Caco-2 (cell line): ENCODE results near the gene NECAB2. TPM values are rescaled to one million over a fixed set of nuclear protein-coding genes. Genes with fewer than 3 reads are reported as not detected.

Source experiments
- BruUV-seq: library from RNA; stranded (reverse); fragments of 400-500 nt; replicated peaks from 2 replicates; lab custom pipeline; 2021; lab: Mats Ljungman, UMichigan
- CTCF ChIA-PET: fragments of 300-600 bp; sonication (Branson Sonifier 250); formaldehyde crosslinking; loops from one replicate; lab custom pipeline; 2022; ENCODE audit warnings: antibody characterized with exemption; lab: Charles Lee
- POLR2A ChIA-PET: fragments of 300-600 bp; sonication (Branson Sonifier 250); formaldehyde crosslinking; loops from one replicate; lab custom pipeline; 2022; ENCODE audit warnings: antibody characterized with exemption; lab: Charles Lee
- DNase-seq, 2 experiments: peaks; one replicate each; pipeline versions ENCODE4 v3.0.0 to v3.0.0-alpha.2; 2020 to 2022
- H3K27me3 ChIP-seq: replicated peaks from 2 replicates; pipeline ENCODE4 v1.6.0; 2011; ENCODE audit warnings: low read length; ENCODE audit not compliant: control insufficient read depth, insufficient read depth
- H3K36me3 ChIP-seq: 2 replicates; pipeline ENCODE4 v1.5.1; 2011; ENCODE audit warnings: low read length; ENCODE audit not compliant: control insufficient read depth, insufficient read depth
- H3K4me1 ChIP-seq: fragments of 250-450 bp; sonication (Bioruptor Pico); 2 replicates; pipeline ENCODE4 v1.5.1; 2020; ENCODE audit warnings: mild to moderate bottlenecking
- H3K4me3 ChIP-seq: 2 replicates; pipeline ENCODE4 v1.5.1; 2011; ENCODE audit warnings: low read depth, mild to moderate bottlenecking, control low read depth, low read length
- H3K9me3 ChIP-seq: fragments of 250-450 bp; sonication (Bioruptor Pico); 2 replicates; pipeline ENCODE4 v1.5.1; 2020; ENCODE audit warnings: mild to moderate bottlenecking, moderate library complexity
- H3K27ac Mint-ChIP-seq: one replicate; pipeline ENCODE4 v1.8.0; 2022; ENCODE audit warnings: mixed read lengths; ENCODE audit not compliant: unreplicated experiment
- H3K27me3 Mint-ChIP-seq: one replicate; pipeline ENCODE4 v1.8.0; 2022; ENCODE audit warnings: mixed read lengths; ENCODE audit not compliant: insufficient read depth, unreplicated experiment
- H3K36me3 Mint-ChIP-seq: one replicate; pipeline ENCODE4 v1.8.0; 2022; ENCODE audit warnings: mild to moderate bottlenecking, mixed read lengths; ENCODE audit not compliant: insufficient read depth, unreplicated experiment
- H3K4me1 Mint-ChIP-seq: one replicate; pipeline ENCODE4 v1.8.0; 2022; ENCODE audit warnings: low read depth, mixed read lengths; ENCODE audit not compliant: unreplicated experiment
- H3K4me3 Mint-ChIP-seq: one replicate; pipeline ENCODE4 v1.8.0; 2022; ENCODE audit warnings: mild to moderate bottlenecking, moderate library complexity, mixed read lengths; ENCODE audit not compliant: unreplicated experiment
- H3K9me3 Mint-ChIP-seq: one replicate; pipeline ENCODE4 v1.8.0; 2022; ENCODE audit warnings: mixed read lengths; ENCODE audit not compliant: unreplicated experiment
- CTCF ChIP-seq, 2 experiments: fragments of 200-600 bp in 1 of 2; IDR thresholded peaks; 1 replicate in 1 of 2; 2 replicates in 1 of 2; pipeline versions ENCODE4 v1.5.1 to v1.8.0; 2011 to 2022; ENCODE audit warnings: antibody characterized with exemption in 1 of 2, control low read depth in 1 of 2, inconsistent platforms in 1 of 2, low read depth in 1 of 2, low read length in 1 of 2, mild to moderate bottlenecking in 1 of 2, moderate library complexity in 1 of 2; ENCODE audit not compliant: insufficient read depth in 1 of 2, severe bottlenecking in 1 of 2, unreplicated experiment in 1 of 2
- intact Hi-C: fragments of 100-400 bp; cut with micrococcal nuclease; formaldehyde crosslinking; loops from one replicate; pipeline ENCODE4 v1.10.0; 2022; ENCODE audit not compliant: unreplicated experiment
- total RNA-seq: library from RNA; stranded (reverse); gene quantifications from 2 replicates; pipeline ENCODE4 v1.2.3, GENCODE V29; 2022

Gene NECAB2
- total RNA-seq, 1 experiment from 2014 or later = 0.68 TPM

GRCh38 chr16:83934684-83934977 lies 33.4 kb upstream of the NECAB2 start:
- H3K9me3 Mint-ChIP-seq = no peaks in the 10 kb centered on the region
- Histone ChIP-seq H3K4me3 (no peak overlapping the region), H3K4me1 (peaks cover 8% of the 10 kb centered on the region), H3K36me3 (no peaks in the 10 kb centered on the region), H3K9me3 (no peaks in the 10 kb centered on the region), H3K27me3 (no peaks in the 10 kb centered on the region)
- peaks cover 13% of the 10 kb centered on the region for H3K4me1 Mint-ChIP-seq
- ChIA-PET POLR2A (no interaction called here), CTCF (no interaction called here)
- no peaks in the 10 kb centered on the region for H3K27me3 Mint-ChIP-seq
- BruUV-seq = no TSS peak
- no peak overlapping the region for H3K4me3 Mint-ChIP-seq
- no peak for TF ChIP-seq CTCF (IDR thresholded peaks at IDR 0.05; ENCODE audit: insufficient read depth in 1 of 2, low read depth in 1 of 2, low read length in 1 of 2, severe bottlenecking in 1 of 2, unreplicated experiment in 1 of 2)
- no peak for DNase-seq
- H3K27ac Mint-ChIP-seq = no peak overlapping the region
- H3K36me3 Mint-ChIP-seq = peaks cover 30% of the 10 kb centered on the region
- intact Hi-C loops = no loop called here

GRCh38 chr16:83935005-83935857 lies 32.8 kb upstream of the NECAB2 start:
- no peak overlapping the region for H3K27ac Mint-ChIP-seq
- no TSS peak for BruUV-seq
- no peaks in the 10 kb centered on the region for H3K27me3 Mint-ChIP-seq
- H3K36me3 ChIP-seq = no peaks in the 10 kb centered on the region
- intact Hi-C loops = no loop called here
- CTCF ChIA-PET = interaction anchor here (0.6 kb wide), 1 partner anchor 155 kb away, joined by 3 read pairs; no protein-coding TSS in a partner anchor
- H3K27me3 ChIP-seq = no peaks in the 10 kb centered on the region
- no peak for TF ChIP-seq CTCF (IDR thresholded peaks at IDR 0.05; ENCODE audit: insufficient read depth in 1 of 2, low read depth in 1 of 2, low read length in 1 of 2, severe bottlenecking in 1 of 2, unreplicated experiment in 1 of 2)
- peaks cover 24% of the 10 kb centered on the region for H3K36me3 Mint-ChIP-seq
- H3K4me1 Mint-ChIP-seq = peaks cover 8% of the 10 kb centered on the region
- H3K4me3 ChIP-seq = no peak overlapping the region
- POLR2A ChIA-PET = no interaction called here
- DNase-seq = no peak
- H3K9me3 Mint-ChIP-seq = no peaks in the 10 kb centered on the region
- peaks cover 2% of the 10 kb centered on the region for H3K4me1 ChIP-seq
- no peak overlapping the region for H3K4me3 Mint-ChIP-seq
- no peaks in the 10 kb centered on the region for H3K9me3 ChIP-seq

- no peaks in the 10 kb centered on the region for H3K9me3 ChIP-seq
- Mint-ChIP-seq H3K4me3 (no peak overlapping the region), H3K36me3 (peaks cover 21% of the 10 kb centered on the region), H3K4me1 (peaks cover 6% of the 10 kb centered on the region), H3K9me3 (no peaks in the 10 kb centered on the region), H3K27ac (no peak overlapping the region), H3K27me3 (no peaks in the 10 kb centered on the region)
- BruUV-seq = no TSS peak
- CTCF ChIA-PET = interaction anchor here (0.6 kb wide), 1 partner anchor 154 kb away, joined by 3 read pairs; no protein-coding TSS in a partner anchor
- POLR2A ChIA-PET = no interaction called here
- H3K27me3 ChIP-seq = no peaks in the 10 kb centered on the region
- intact Hi-C loops = no loop called here
- DNase-seq = no peak
- H3K4me3 ChIP-seq = no peak overlapping the region
- no peaks in the 10 kb centered on the region for H3K4me1 ChIP-seq
- TF ChIP-seq CTCF (IDR thresholded peaks at IDR 0.05; ENCODE audit: insufficient read depth in 1 of 2, low read depth in 1 of 2, low read length in 1 of 2, severe bottlenecking in 1 of 2, unreplicated experiment in 1 of 2) = no peak
- H3K36me3 ChIP-seq = no peaks in the 10 kb centered on the region
Measured at GRCh38 chr16:83935858-83936255, 32.2 kb upstream of the NECAB2 start.
